SK-N-SH (cell line): ENCODE data around the gene ATAD1. TPM values are rescaled to one million over a fixed set of nuclear protein-coding genes. Genes with fewer than 3 reads are reported as not detected.

Experiments used
- CTCF ChIA-PET: fragments of 300-600, 350-600 bp; formaldehyde crosslinking; extraction: SDS; loops from one replicate; lab custom pipeline; 2021; lab: Yijun Ruan, JAX
- POLR2A ChIA-PET: fragments of 350-600 bp; sonication (Branson Sonifier 250); formaldehyde crosslinking; extraction: SDS; loops from one replicate; lab custom pipeline; 2020; ENCODE audit warnings: antibody characterized with exemption, inconsistent platforms; lab: Yijun Ruan, JAX
- DNase-seq: peaks from one replicate; pipeline ENCODE4 v3.0.0; 2012
- H2AFZ ChIP-seq: fragments of 200-600 bp; sonication (generic); 2 replicates; pipeline ENCODE4 v1.8.1; 2016; ENCODE audit warnings: antibody characterized with exemption, mild to moderate bottlenecking, low read depth
- H3F3A ChIP-seq: fragments of 200-600 bp; sonication (generic); replicated peaks from 2 replicates; pipeline ENCODE3; 2016; ENCODE audit warnings: antibody characterized with exemption, mild to moderate bottlenecking; ENCODE audit not compliant: insufficient read depth
- H3K27ac ChIP-seq, 2 experiments: fragments of 200-500 bp in 1 of 2; fragments of 200-600 bp in 1 of 2; sonication (Bioruptor generic) in 1 of 2; sonication (generic), shearing (Covaris generic) in 1 of 2; 2 replicates each; pipeline versions ENCODE4 v1.5.1 to v1.6.1; 2014 to 2016; ENCODE audit warnings: low read depth in 2 of 2, inconsistent platforms in 1 of 2, low read length in 1 of 2, mild to moderate bottlenecking in 1 of 2, mixed read lengths in 1 of 2
- H3K27me3 ChIP-seq: fragments of 200-600 bp; sonication (generic), shearing (Covaris generic); 2 replicates; pipeline ENCODE4 v1.6.1; 2016; ENCODE audit warnings: mixed run types; ENCODE audit not compliant: insufficient read depth
- H3K36me3 ChIP-seq, 2 experiments: fragments of 200-500 bp in 1 of 2; fragments of 200-600 bp in 1 of 2; sonication (Bioruptor generic) in 1 of 2; sonication (generic) in 1 of 2; replicated peaks in 1 of 2; 2 replicates each; pipeline versions ENCODE3 to v1.5.1; 2014 to 2016; ENCODE audit warnings: low read length in 1 of 2, mild to moderate bottlenecking in 1 of 2; ENCODE audit not compliant: insufficient read depth in 2 of 2, control insufficient read depth in 1 of 2
- H3K4me1 ChIP-seq, 2 experiments: fragments of 200-500 bp in 1 of 2; fragments of 200-600 bp in 1 of 2; sonication (Bioruptor generic) in 1 of 2; sonication (generic), shearing (Covaris generic) in 1 of 2; 2 replicates each; pipeline versions ENCODE4 v1.5.1 to v1.6.1; 2014 to 2016; ENCODE audit warnings: low read depth in 1 of 2, low read length in 1 of 2, mixed run types in 1 of 2; ENCODE audit not compliant: insufficient read depth in 2 of 2, control insufficient read depth in 1 of 2
- H3K4me2 ChIP-seq: fragments of 200-600 bp; sonication (generic), shearing (Covaris generic); 2 replicates; pipeline ENCODE4 v1.6.1; 2017; ENCODE audit warnings: mixed run types
- H3K4me3 ChIP-seq, 2 experiments: fragments of 200-500 bp in 1 of 2; fragments of 200-600 bp in 1 of 2; sonication (Bioruptor generic) in 1 of 2; sonication (generic), shearing (Covaris generic) in 1 of 2; 2 replicates each; pipeline versions ENCODE4 v1.5.1 to v1.8.1; 2014 to 2016; ENCODE audit warnings: low read depth in 2 of 2, inconsistent platforms in 1 of 2, low read length in 1 of 2, mild to moderate bottlenecking in 1 of 2, mixed read lengths in 1 of 2, moderate library complexity in 1 of 2
- H3K79me2 ChIP-seq: fragments of 200-600 bp; sonication (generic); 2 replicates; pipeline ENCODE4 v1.8.1; 2017; ENCODE audit warnings: mild to moderate bottlenecking; ENCODE audit not compliant: insufficient read depth
- H3K9ac ChIP-seq: fragments of 200-600 bp; sonication (generic); 2 replicates; pipeline ENCODE4 v1.6.1; 2017; ENCODE audit warnings: mixed run types
- H3K9me2 ChIP-seq: fragments of 200-600 bp; sonication (generic); 2 replicates; pipeline ENCODE4 v1.6.1; 2017; ENCODE audit warnings: mixed run types
- H3K9me3 ChIP-seq: fragments of 200-600 bp; sonication (generic); 2 replicates; pipeline ENCODE4 v1.6.1; 2017; ENCODE audit warnings: mixed run types, mild to moderate bottlenecking, moderate library complexity
- H4K20me1 ChIP-seq: fragments of 200-600 bp; sonication (generic); 2 replicates; pipeline ENCODE4 v1.6.1; 2017; ENCODE audit warnings: mild to moderate bottlenecking, mixed run types; ENCODE audit not compliant: insufficient read depth
- CHD2 ChIP-seq: fragments of 150-350 bp; IDR thresholded peaks from 2 replicates; pipeline ENCODE4 v1.6.1; 2018; ENCODE audit warnings: low read length; ENCODE audit not compliant: partially characterized antibody
- EP300 ChIP-seq, 2 experiments: IDR thresholded peaks; 2 replicates each; pipeline versions ENCODE4 v1.4.0 to v1.6.1; 2012; ENCODE audit warnings: borderline replicate concordance in 1 of 2, low read depth in 1 of 2, low read length in 1 of 2
- FOXM1 ChIP-seq: IDR thresholded peaks from 2 replicates; pipeline ENCODE4 v1.4.0; 2012; ENCODE audit warnings: low read depth, mild to moderate bottlenecking
- GABPA ChIP-seq: IDR thresholded peaks from 2 replicates; pipeline ENCODE4 v1.4.0; 2012; ENCODE audit warnings: low read depth, mild to moderate bottlenecking
- GATA2 ChIP-seq: sonication (generic); formaldehyde crosslinking; IDR thresholded peaks from 2 replicates; pipeline ENCODE4 v1.5.0; 2020; ENCODE audit warnings: mild to moderate bottlenecking, missing genetic modification reagents
- JUND ChIP-seq: IDR thresholded peaks from 2 replicates; pipeline ENCODE4 v1.4.0; 2012
- MXI1 ChIP-seq: IDR thresholded peaks from 2 replicates; pipeline ENCODE4 v1.6.1; 2012; ENCODE audit warnings: mild to moderate bottlenecking, low read depth, low read length, improper control_type of control experiment
- NFIC ChIP-seq: IDR thresholded peaks from 2 replicates; pipeline ENCODE4 v1.4.0; 2012; ENCODE audit warnings: borderline replicate concordance
- POLR2AphosphoS5 ChIP-seq: IDR thresholded peaks from 2 replicates; pipeline ENCODE4 v1.6.1; 2012; ENCODE audit warnings: low read depth, low read length
- RAD21 ChIP-seq: IDR thresholded peaks from 2 replicates; pipeline ENCODE4 v1.6.1; 2012; ENCODE audit warnings: mild to moderate bottlenecking, low read length
- TAF1 ChIP-seq: IDR thresholded peaks from 2 replicates; pipeline ENCODE4 v1.6.1; 2012; ENCODE audit warnings: low read depth, mild to moderate bottlenecking, low read length, moderate library complexity, borderline replicate concordance
- TEAD4 ChIP-seq: IDR thresholded peaks from 2 replicates; pipeline ENCODE4 v1.4.0; 2012; ENCODE audit warnings: mild to moderate bottlenecking, borderline replicate concordance; ENCODE audit not compliant: insufficient read depth
- WGBS: methylation state at CpG from one replicate; pipeline ENCODE4 v1.1.6; 2017; ENCODE audit warnings: low lambda C conversion rate; 5-methylcytosine and 5-hydroxymethylcytosine counted together
- polyA plus RNA-seq, 3 experiments: library from polyadenylated mRNA; depleted of rRNA; stranded (reverse); fragments of >200 nt; gene quantifications; 2 replicates each; pipeline ENCODE4 v1.2.3, GENCODE V29; 2012
- TF ChIP-seq, protein P1 (sequence below): IDR thresholded peaks from 2 replicates; pipeline ENCODE4; 2012
- TF ChIP-seq, protein P2 (sequence below): IDR thresholded peaks from 2 replicates; pipeline ENCODE4 v1.4.0; 2012; ENCODE audit warnings: low read depth
- TF ChIP-seq, protein P3 (sequence below): fragments of 150-350 bp; IDR thresholded peaks from 2 replicates; pipeline ENCODE4 v1.6.1; 2016; ENCODE audit warnings: mild to moderate bottlenecking, low read depth, low read length

Gene ATAD1
- polyA plus RNA-seq, 1 of the 3 experiments (the other 2 are of a cell fraction) = 13.5 TPM

DNA sequence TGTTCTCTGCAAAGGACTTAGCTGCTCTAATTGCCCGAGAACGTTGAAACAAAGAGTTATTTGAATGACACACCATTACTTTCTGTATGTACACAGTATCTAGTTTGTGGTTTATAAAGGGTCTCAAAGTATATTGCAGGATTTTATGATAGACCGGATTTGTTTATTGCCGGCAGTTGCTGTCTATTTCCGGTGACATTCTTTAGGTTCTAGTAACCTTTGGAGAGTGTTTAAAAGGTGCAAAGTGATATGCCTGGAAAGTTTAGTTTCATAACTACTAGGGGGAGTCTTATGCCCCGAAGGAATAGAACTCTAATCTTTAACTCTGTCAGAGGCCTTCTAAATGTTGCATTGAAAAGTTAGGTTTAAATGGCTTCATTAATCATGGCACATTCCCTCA, 94.5 kb downstream of the ATAD1 start:
- 92% methylated on average over 6 of the region's 6 CpGs for WGBS
- no peaks in the 10 kb centered on the region for H3F3A ChIP-seq
- H3K27ac ChIP-seq = no peak overlapping the region
- H3K36me3 ChIP-seq = peaks cover 6 to 25% of the 10 kb centered on the region in 2 experiments
- no peak overlapping the region for H3K4me2 ChIP-seq
- H3K4me1 ChIP-seq = no peaks in the 10 kb centered on the region
- DNase-seq = no peak
- H3K4me3 ChIP-seq = no peak overlapping the region
- ChIA-PET CTCF (no interaction called here), POLR2A (no interaction called here)
- no peak for TF ChIP-seq FOXM1
- no peak for TF ChIP-seq EP300 (IDR thresholded peaks at IDR 0.05; ENCODE audit: borderline replicate concordance in 1 of 2, low read depth in 1 of 2, low read length in 1 of 2)
- no peak for TF ChIP-seq RAD21
- H2AFZ ChIP-seq = no peak overlapping the region
- H3K79me2 ChIP-seq = no peaks in the 10 kb centered on the region
- H4K20me1 ChIP-seq = no peaks in the 10 kb centered on the region
- H3K9me3 ChIP-seq = no peaks in the 10 kb centered on the region
- H3K27me3 ChIP-seq = no peaks in the 10 kb centered on the region
- no peaks in the 10 kb centered on the region for H3K9me2 ChIP-seq
- no peak overlapping the region for H3K9ac ChIP-seq

DNA sequence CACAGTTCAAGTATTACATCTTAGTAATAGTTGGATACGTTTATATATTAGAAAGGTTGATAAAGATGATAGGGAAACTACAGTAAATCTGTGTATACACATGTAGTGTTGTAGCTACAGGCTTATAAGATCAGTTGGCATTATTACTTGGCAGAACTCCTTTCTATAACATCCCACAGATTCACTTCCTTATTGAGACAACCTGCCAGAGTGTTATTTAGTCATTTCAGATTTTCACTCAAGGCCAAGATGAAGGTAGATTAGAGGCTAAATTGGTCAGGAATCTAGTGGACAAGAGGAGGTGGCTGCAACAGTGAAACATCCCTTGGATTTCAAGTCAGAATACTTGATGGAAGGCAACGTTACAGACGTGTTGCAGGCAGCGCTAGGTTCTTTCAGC, 95.3 kb downstream of the ATAD1 start:
- Histone ChIP-seq H2AFZ (no peak overlapping the region), H3F3A (no peaks in the 10 kb centered on the region), H3K4me2 (no peak overlapping the region), H3K9me2 (no peaks in the 10 kb centered on the region), H3K4me3 (no peak overlapping the region), H4K20me1 (no peaks in the 10 kb centered on the region), H3K27ac (no peak overlapping the region), H3K79me2 (no peaks in the 10 kb centered on the region), H3K9me3 (no peaks in the 10 kb centered on the region), H3K9ac (no peak overlapping the region), H3K36me3 (peaks cover 4 to 26% of the 10 kb centered on the region in 2 experiments), H3K27me3 (no peaks in the 10 kb centered on the region), H3K4me1 (no peaks in the 10 kb centered on the region)
- no peak for DNase-seq
- ChIA-PET POLR2A (no interaction called here), CTCF (interaction anchor here (1.0 kb wide), 1 partner anchor 12 kb away, joined by 5 read pairs; no protein-coding TSS in a partner anchor)
- TF ChIP-seq MXI1 (no peak), GABPA (no peak), GATA2 (CRISPR knock-in tag) (no peak), TAF1 (no peak), POLR2AphosphoS5 (no peak)
- TF ChIP-seq, protein P1, sequence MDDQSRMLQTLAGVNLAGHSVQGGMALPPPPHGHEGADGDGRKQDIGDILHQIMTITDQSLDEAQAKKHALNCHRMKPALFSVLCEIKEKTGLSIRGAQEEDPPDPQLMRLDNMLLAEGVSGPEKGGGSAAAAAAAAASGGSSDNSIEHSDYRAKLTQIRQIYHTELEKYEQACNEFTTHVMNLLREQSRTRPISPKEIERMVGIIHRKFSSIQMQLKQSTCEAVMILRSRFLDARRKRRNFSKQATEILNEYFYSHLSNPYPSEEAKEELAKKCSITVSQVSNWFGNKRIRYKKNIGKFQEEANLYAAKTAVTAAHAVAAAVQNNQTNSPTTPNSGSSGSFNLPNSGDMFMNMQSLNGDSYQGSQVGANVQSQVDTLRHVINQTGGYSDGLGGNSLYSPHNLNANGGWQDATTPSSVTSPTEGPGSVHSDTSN = no peak
- 72% methylated on average over 4 of the region's 4 CpGs for WGBS

DNA sequence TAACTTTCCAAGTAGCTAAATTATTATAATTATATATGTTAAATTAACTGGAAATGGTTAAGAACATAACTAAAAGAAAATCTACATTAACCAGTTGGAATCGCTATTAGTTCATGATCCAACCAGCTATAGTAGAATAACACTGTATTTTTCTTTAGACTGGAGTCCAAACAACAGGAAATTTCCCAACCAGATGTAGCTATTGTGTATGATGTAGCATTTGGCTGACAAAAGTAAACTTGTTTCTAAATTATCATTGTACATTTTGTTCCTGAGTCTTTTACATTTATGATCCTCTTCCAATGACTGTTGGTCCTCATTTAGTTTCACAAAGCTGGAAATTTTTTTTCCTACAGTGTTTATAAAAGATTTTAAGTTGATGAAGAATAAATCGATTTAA, 96.2 kb downstream of the ATAD1 start:
- H3K4me2 ChIP-seq = no peak overlapping the region
- H4K20me1 ChIP-seq = no peaks in the 10 kb centered on the region
- no peaks in the 10 kb centered on the region for H3K9me3 ChIP-seq
- POLR2A ChIA-PET = no interaction called here
- TF ChIP-seq JUND (no peak), MXI1 (no peak), GABPA (no peak), TEAD4 (no peak), CHD2 (no peak), NFIC (no peak)
- TF ChIP-seq, protein P2, sequence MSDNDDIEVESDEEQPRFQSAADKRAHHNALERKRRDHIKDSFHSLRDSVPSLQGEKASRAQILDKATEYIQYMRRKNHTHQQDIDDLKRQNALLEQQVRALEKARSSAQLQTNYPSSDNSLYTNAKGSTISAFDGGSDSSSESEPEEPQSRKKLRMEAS = no peak
- TF ChIP-seq, protein P3, sequence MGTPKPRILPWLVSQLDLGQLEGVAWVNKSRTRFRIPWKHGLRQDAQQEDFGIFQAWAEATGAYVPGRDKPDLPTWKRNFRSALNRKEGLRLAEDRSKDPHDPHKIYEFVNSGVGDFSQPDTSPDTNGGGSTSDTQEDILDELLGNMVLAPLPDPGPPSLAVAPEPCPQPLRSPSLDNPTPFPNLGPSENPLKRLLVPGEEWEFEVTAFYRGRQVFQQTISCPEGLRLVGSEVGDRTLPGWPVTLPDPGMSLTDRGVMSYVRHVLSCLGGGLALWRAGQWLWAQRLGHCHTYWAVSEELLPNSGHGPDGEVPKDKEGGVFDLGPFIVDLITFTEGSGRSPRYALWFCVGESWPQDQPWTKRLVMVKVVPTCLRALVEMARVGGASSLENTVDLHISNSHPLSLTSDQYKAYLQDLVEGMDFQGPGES = no peak
- TF ChIP-seq, all 33 proteins: peak for 0
- CTCF ChIA-PET = interaction anchor here (1.1 kb wide), 1 partner anchor 11 kb away, joined by 3 read pairs; no protein-coding TSS in a partner anchor
- H3K9me2 ChIP-seq = no peaks in the 10 kb centered on the region
- no peaks in the 10 kb centered on the region for H3F3A ChIP-seq
- H3K27me3 ChIP-seq = no peaks in the 10 kb centered on the region
- peaks cover 0 to 32% of the 10 kb centered on the region in 2 experiments for H3K36me3 ChIP-seq
- WGBS = 93% methylated on average over 2 of the region's 2 CpGs
- H3K9ac ChIP-seq = no peak overlapping the region
- H2AFZ ChIP-seq = no peak overlapping the region
- no peak for DNase-seq
- no peak overlapping the region for H3K27ac ChIP-seq
- H3K4me1 ChIP-seq = no peaks in the 10 kb centered on the region
- H3K4me3 ChIP-seq = no peak overlapping the region
- H3K79me2 ChIP-seq = no peaks in the 10 kb centered on the region
